ENCODE data around the gene FAM131A.

Gene FAM131A

GRCh38 chr3:184337399-184337714 is at the start of gene FAM131A:
Gene FAM131A (plus strand): TSS chr3:184337600. CDS start chr3:184337631, 31 bp downstream.
- no peak for DNase-seq (ENCODE audit: low spot score)

GRCh38 chr3:184289426-184289938 is 47.9 kb upstream of the FAM131A start:
- DNase-seq (ENCODE audit: low spot score): peak; percentile 70

GRCh38 chr3:184290331-184290730 is 47.1 kb upstream of the FAM131A start:
- DNase-seq (ENCODE audit: low spot score): no peak

- no peak for DNase-seq (ENCODE audit: low spot score)
Observed at GRCh38 chr3:184291044-184291737, 46.2 kb upstream of the FAM131A start.

GRCh38 chr3:184291738-184292445 is 45.5 kb upstream of the FAM131A start:
- DNase-seq (ENCODE audit: low spot score): no peak

- DNase-seq (ENCODE audit: low spot score): no peak
Observed at GRCh38 chr3:184295771-184296170, 41.6 kb upstream of the FAM131A start.

GRCh38 chr3:184296616-184297015 is 40.8 kb upstream of the FAM131A start:
- no peak for DNase-seq (ENCODE audit: low spot score)

GRCh38 chr3:184298759-184299487 is 38.5 kb upstream of the FAM131A start, which contains the start of gene PSMD2:
Gene PSMD2 (plus strand): TSS chr3:184299241. CDS start chr3:184299267, 26 bp downstream.
- DNase-seq (ENCODE audit: low spot score): peak; percentile 95

GRCh38 chr3:184299488-184300377 is 37.7 kb upstream of the FAM131A start:
- peak; percentile 60 for DNase-seq (ENCODE audit: low spot score)

GRCh38 chr3:184300378-184300720 is 37.1 kb upstream of the FAM131A start:
- no peak for DNase-seq (ENCODE audit: low spot score)

- DNase-seq (ENCODE audit: low spot score): peak; percentile 74
Observed at GRCh38 chr3:184305577-184305976, 31.8 kb upstream of the FAM131A start.

- peak; percentile 66 for DNase-seq (ENCODE audit: low spot score)
Observed at GRCh38 chr3:184306341-184306972, 30.9 kb upstream of the FAM131A start.

- DNase-seq (ENCODE audit: low spot score): peak; percentile 50
Observed at GRCh38 chr3:184307915-184308314, 29.5 kb upstream of the FAM131A start.

GRCh38 chr3:184308744-184309143 is 28.7 kb upstream of the FAM131A start:
- DNase-seq (ENCODE audit: low spot score): no peak

GRCh38 chr3:184311633-184312032 is 25.8 kb upstream of the FAM131A start:
- DNase-seq (ENCODE audit: low spot score): no peak

GRCh38 chr3:184314363-184314699 is 23.1 kb upstream of the FAM131A start, which contains the start of gene EIF4G1:
Gene EIF4G1 (plus strand): TSS chr3:184314606. CDS start chr3:184315797, 1,191 bp downstream.
- peak; percentile 94 for DNase-seq (ENCODE audit: low spot score)

- peak; percentile 70 for DNase-seq (ENCODE audit: low spot score)
Observed at GRCh38 chr3:184314700-184315542, 22.5 kb upstream of the FAM131A start.

- peak; percentile 51 for DNase-seq (ENCODE audit: low spot score)
Observed at GRCh38 chr3:184315543-184315867, 21.9 kb upstream of the FAM131A start.

GRCh38 chr3:184315871-184316661 is 21.3 kb upstream of the FAM131A start:
- DNase-seq (ENCODE audit: low spot score): peak; percentile 50

- DNase-seq (ENCODE audit: low spot score): no peak
Observed at GRCh38 chr3:184316792-184317191, 20.6 kb upstream of the FAM131A start.

All from hematopoietic multipotent progenitor cell treated with erythropoietin and hydrocortisone succinate and interleukin-3 and kit ligand, for 17 days (in vitro differentiated cells).